ENCODE measurements around the gene GALNT14. TPM values are rescaled to one million over a fixed set of nuclear protein-coding genes. Genes with fewer than 3 reads are reported as not detected.

The GALNT14 gene
- polyA plus RNA-seq, 3 donors from 2014 or later, result not detected

- no peak overlapping the region for H3K27ac Mint-ChIP-seq
- H3K4me3 Mint-ChIP-seq, result no peak overlapping the region
- H3K4me1 Mint-ChIP-seq, result peaks cover 0 to 1% of the 10 kb centered on the region in 2 donors
- no peak for DNase-seq
- no peaks in the 10 kb centered on the region for H3K36me3 Mint-ChIP-seq
- no peaks in the 10 kb centered on the region for H3K9me3 Mint-ChIP-seq
- peaks cover 0 to 15% (median under 1%) of the 10 kb centered on the region in 3 donors for H3K27me3 Mint-ChIP-seq (ENCODE audit: low read depth in 3 of 3)
Measured at GRCh38 chr2:31142110-31142509, 3.9 kb upstream of the GALNT14 start.

DNA sequence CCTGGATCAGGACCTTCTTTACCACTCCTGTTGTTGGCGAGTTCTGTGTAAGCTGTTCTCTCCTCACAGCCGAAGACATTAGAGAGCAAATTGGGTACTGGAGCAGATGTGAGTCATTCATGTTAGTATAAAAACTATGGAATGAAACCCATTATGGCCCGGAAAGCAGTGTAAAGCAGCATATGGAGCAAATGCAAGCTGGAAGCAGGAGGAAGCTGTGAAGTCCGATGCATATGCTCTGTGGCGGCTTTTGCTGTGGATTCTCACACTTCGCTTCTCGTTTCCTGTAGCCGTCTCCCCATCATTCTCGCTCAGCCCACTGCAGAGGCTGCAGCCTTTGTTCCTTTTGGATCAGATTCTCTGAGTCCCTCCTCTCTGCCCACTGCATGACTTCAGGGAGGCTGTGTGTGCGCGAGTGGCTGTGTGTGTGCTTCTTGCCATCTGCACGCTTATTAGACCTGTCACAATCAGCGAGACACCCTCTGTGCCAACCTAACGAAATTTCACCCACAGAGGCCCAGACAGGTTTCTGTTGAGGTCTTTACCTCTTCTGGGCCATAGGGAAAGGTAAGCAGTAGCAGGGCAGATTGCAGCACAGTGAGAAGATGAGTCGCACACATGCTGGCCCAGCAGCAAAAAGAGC lies 3.3 kb upstream of the GALNT14 start:
- no peak for DNase-seq
- Mint-ChIP-seq H3K9me3 (no peaks in the 10 kb centered on the region), H3K27me3 (ENCODE audit: low read depth in 3 of 3) (peaks cover 2 to 21% (median 6%) of the 10 kb centered on the region in 3 donors), H3K36me3 (no peaks in the 10 kb centered on the region), H3K4me3 (no peak overlapping the region), H3K27ac (no peak overlapping the region), H3K4me1 (peaks cover 0 to 7% of the 10 kb centered on the region in 2 donors)

DNA sequence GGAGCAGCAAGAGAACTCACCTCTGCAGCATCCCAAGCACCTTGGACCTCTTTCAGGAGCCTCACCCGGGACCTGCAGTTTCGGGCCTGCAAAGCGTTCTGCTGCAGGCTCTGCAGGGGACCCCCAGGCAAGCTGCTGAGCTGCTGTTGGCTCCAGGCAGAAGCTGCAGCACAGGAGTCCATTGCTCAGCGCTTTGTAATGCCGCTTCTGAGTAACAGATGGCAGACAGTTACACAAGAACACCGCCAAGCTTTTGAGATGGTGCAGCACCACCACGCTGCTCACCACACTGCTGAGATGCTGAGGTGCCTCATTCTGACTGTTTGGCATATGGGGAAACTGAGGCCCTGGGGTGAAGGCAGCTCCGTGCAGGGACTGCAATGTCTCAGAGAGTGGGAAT lies 1.9 kb upstream of the GALNT14 start:
- no peak for DNase-seq
- Mint-ChIP-seq H3K4me1 (peaks cover 0 to 7% of the 10 kb centered on the region in 2 donors), H3K27ac (no peak overlapping the region), H3K36me3 (no peaks in the 10 kb centered on the region), H3K4me3 (no peak overlapping the region), H3K27me3 (ENCODE audit: low read depth in 3 of 3) (peaks cover 5 to 24% (median 15%) of the 10 kb centered on the region in 3 donors), H3K9me3 (no peaks in the 10 kb centered on the region)

DNA sequence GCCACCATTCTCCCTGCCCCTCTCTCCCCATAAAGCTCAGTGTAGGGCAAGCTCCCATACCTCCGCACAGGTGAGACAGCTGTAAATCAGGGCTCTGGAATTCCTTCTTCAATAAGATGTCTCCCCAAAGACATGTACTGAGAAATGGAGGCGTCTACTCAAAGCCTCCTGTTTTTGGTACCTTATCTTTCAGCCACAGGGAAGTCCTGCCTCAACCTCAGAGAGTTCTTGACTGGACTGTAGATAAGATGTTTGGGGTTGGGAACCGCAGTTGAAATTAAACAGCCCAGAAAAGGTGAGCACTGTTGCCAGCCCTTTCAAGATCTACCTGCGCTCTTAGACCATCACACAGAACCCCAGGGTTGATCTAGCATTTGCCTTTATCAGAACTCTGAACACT lies 1.4 kb upstream of the GALNT14 start:
- H3K27ac Mint-ChIP-seq, result no peak overlapping the region
- peaks cover 8 to 24% (median 15%) of the 10 kb centered on the region in 3 donors for H3K27me3 Mint-ChIP-seq (ENCODE audit: low read depth in 3 of 3)
- no peaks in the 10 kb centered on the region for H3K9me3 Mint-ChIP-seq
- H3K4me3 Mint-ChIP-seq, result no peak overlapping the region
- H3K4me1 Mint-ChIP-seq, result peaks cover 0 to 7% of the 10 kb centered on the region in 2 donors
- no peak for DNase-seq
- H3K36me3 Mint-ChIP-seq, result no peaks in the 10 kb centered on the region

GRCh38 chr2:31137211-31138036 lies 816 bp downstream of the GALNT14 start:
- Mint-ChIP-seq H3K4me1 (peaks cover 0 to 7% of the 10 kb centered on the region in 2 donors), H3K4me3 (peak overlapping the region in 4 of 5 donors; percentile 49 to 60 (median 56)), H3K9me3 (no peaks in the 10 kb centered on the region), H3K36me3 (no peaks in the 10 kb centered on the region), H3K27ac (no peak overlapping the region), H3K27me3 (ENCODE audit: low read depth in 3 of 3) (peaks cover 8 to 15% (median 14%) of the 10 kb centered on the region in 3 donors)
- no peak for DNase-seq

DNA sequence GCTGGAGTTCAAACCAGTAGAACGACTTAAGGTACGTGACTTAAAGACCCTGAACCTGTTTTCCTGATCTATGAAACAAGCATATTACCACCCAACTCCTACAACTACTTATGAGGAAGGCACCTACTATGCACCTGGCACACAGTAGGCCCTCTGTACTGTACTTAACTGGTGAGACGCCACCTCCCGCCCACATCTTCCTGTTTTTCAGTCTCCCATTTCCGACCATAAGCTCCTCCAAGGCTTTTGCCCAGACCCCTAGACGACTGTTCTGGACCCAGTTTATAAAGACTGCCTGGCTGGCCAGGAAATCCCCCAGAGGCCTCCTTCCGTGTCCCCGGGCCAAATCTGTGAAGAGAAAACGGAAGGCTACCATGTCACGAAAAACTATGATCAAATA lies 1.5 kb downstream of the GALNT14 start:
- H3K4me3 Mint-ChIP-seq, result peak overlapping the region in 4 of 5 donors; percentile 46 to 60 (median 50)
- H3K27ac Mint-ChIP-seq, result no peak overlapping the region
- H3K36me3 Mint-ChIP-seq, result no peaks in the 10 kb centered on the region
- no peak for DNase-seq
- H3K27me3 Mint-ChIP-seq (ENCODE audit: low read depth in 3 of 3), result peaks cover 8 to 15% (median 10%) of the 10 kb centered on the region in 3 donors
- no peaks in the 10 kb centered on the region for H3K9me3 Mint-ChIP-seq
- H3K4me1 Mint-ChIP-seq, result peaks cover 0 to 7% of the 10 kb centered on the region in 2 donors

DNA sequence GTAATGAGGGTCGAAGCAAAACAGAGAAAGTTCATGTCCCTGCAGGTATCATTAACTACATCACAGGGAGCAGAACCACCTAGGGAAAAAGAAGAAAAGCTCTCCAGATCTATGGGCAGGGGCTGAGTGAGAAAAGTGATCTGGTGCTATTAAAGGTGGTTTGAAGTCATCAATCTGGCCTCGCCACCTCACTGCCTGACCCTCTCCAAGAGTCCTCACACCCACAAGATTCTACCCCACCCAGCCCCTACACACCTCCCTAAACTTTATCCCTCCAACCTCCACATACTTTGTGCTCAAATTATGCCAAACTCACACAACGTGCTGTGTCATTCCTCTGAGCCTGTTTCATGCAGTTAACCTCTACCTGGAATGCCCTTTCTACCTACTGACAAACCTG lies 2.2 kb downstream of the GALNT14 start:
- H3K27ac Mint-ChIP-seq, result no peak overlapping the region
- H3K4me3 Mint-ChIP-seq, result no peak overlapping the region
- no peaks in the 10 kb centered on the region for H3K9me3 Mint-ChIP-seq
- peaks cover 8 to 15% (median 10%) of the 10 kb centered on the region in 3 donors for H3K27me3 Mint-ChIP-seq (ENCODE audit: low read depth in 3 of 3)
- H3K36me3 Mint-ChIP-seq, result no peaks in the 10 kb centered on the region
- peaks cover 0 to 7% of the 10 kb centered on the region in 2 donors for H3K4me1 Mint-ChIP-seq
- DNase-seq, result no peak

DNA sequence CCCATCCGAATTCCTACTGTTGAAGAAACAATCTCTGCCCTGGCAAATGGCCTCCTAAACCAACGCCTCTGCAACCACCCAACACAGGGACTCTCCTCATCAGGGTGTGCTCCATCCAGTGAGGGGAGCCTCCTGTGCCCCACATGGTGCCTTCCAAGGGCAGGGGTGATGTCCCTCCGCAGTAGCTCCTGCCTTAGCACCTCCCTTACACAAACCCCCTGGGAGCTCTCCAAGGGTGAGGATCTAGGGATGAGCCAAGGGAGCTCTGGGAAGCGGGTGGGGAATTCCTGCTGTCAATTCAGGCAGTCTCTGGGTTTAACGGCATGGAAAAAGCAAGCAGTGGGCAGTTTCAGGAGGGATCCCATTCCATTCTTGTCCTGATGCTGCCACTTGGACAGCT lies 3.8 kb downstream of the GALNT14 start:
- DNase-seq, result no peak
- Mint-ChIP-seq H3K36me3 (no peaks in the 10 kb centered on the region), H3K9me3 (no peaks in the 10 kb centered on the region), H3K27ac (no peak overlapping the region), H3K27me3 (ENCODE audit: low read depth in 3 of 3) (peaks cover 8 to 15% (median 13%) of the 10 kb centered on the region in 3 donors), H3K4me3 (no peak overlapping the region), H3K4me1 (peaks cover 0 to 7% of the 10 kb centered on the region in 2 donors)

- DNase-seq, result no peak
- Mint-ChIP-seq H3K27me3 (ENCODE audit: low read depth in 3 of 3) (peaks cover 8 to 19% (median 13%) of the 10 kb centered on the region in 3 donors), H3K36me3 (no peaks in the 10 kb centered on the region), H3K9me3 (no peaks in the 10 kb centered on the region), H3K4me3 (no peak overlapping the region), H3K4me1 (peaks cover 0 to 7% of the 10 kb centered on the region in 2 donors), H3K27ac (no peak overlapping the region)
Measured at GRCh38 chr2:31132786-31133185, 5.5 kb downstream of the GALNT14 start.

- Mint-ChIP-seq H3K4me1 (peaks cover 0 to 4% of the 10 kb centered on the region in 2 donors), H3K27ac (no peak overlapping the region), H3K36me3 (no peaks in the 10 kb centered on the region), H3K27me3 (ENCODE audit: low read depth in 3 of 3) (peaks cover 8 to 18% (median 11%) of the 10 kb centered on the region in 3 donors), H3K4me3 (no peak overlapping the region), H3K9me3 (no peaks in the 10 kb centered on the region)
- no peak for DNase-seq
Measured at GRCh38 chr2:31131871-31132270, 6.4 kb downstream of the GALNT14 start.

DNA sequence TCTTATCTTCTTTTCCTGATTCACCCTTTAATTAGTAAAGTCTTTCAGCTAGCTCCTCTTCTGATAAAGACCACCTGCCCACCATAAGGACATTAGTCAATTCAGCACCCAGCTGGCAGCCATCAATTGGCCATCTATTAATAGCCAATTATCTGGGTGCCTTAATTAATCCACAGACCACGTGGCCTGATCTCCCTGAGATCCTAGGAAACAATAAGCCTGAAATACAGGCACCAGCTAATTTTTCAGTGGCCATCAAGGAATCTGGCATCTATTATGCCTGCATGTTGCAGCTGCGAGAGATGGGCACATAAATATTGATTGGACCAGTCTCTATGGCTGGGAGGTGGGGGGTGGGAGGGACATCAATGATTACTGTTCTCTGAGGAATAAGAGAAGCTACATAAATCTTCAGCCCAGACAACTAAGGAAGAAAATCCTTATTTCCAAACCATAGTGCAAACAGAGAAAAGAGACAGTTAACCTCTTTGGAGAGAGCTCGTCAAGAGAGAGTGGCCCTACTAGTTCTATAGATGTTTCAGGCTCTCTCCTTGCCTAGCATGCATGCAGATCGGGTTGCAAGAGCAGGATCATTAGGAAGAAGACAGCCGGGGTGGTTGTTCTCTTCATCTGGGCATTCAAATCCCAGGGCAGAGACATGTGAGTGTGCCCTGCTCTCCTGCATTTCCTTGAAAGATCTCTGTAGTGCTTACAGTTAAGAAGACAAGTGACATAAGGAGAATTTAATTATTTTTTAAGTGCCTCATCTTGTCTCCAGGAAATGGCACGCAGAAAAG lies 8.7 kb downstream of the GALNT14 start:
- H3K27me3 Mint-ChIP-seq (ENCODE audit: low read depth in 3 of 3), result peaks cover 6% of the 10 kb centered on the region in 3 donors
- no peaks in the 10 kb centered on the region for H3K9me3 Mint-ChIP-seq
- H3K4me3 Mint-ChIP-seq, result no peak overlapping the region
- no peak overlapping the region for H3K27ac Mint-ChIP-seq
- no peak for DNase-seq
- no peaks in the 10 kb centered on the region for H3K4me1 Mint-ChIP-seq
- H3K36me3 Mint-ChIP-seq, result no peaks in the 10 kb centered on the region

- peaks cover 6 to 8% (median 6%) of the 10 kb centered on the region in 3 donors for H3K27me3 Mint-ChIP-seq (ENCODE audit: low read depth in 3 of 3)
Measured at GRCh38 chr2:31127931-31128330, 10.3 kb downstream of the GALNT14 start.

DNA sequence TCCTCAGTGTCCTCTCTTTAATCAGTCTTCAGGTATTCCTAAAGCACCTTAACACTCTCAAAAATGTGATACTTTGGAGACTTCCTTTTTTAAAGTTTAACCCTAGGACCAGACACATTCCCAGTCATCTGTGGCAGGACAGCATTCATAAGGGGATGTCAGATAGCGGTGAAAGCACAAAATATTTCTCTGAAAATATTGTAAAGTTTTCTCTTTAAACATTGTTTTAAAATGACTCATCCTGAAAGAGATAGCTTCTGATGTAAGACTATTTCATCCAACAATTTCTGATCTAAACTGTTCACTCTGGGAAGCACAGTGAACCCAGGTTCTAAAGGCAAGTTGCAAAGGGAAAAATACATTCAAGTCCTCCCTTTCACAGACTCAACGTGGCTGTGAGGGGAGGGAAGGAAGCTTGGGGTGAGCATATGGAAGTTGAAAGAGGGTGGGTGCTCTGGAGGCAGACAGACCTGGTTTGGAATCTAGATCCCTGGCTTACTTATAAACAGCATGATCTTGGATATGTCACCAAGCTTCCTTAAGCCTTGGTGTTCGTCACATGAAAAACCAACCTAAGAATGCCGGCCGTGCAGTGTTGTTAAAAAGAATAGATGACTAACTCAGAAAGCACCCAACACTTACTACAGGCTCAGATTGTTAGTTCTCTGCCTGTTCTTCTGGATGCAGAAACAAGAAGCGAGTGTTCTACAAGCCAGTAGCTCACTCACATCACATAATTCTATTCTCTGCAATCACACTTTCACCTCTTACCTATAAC lies 12.1 kb downstream of the GALNT14 start:
- H3K4me1 Mint-ChIP-seq, result no peaks in the 10 kb centered on the region
- no peak for DNase-seq
- H3K27ac Mint-ChIP-seq, result no peak overlapping the region
- H3K36me3 Mint-ChIP-seq, result no peaks in the 10 kb centered on the region
- H3K4me3 Mint-ChIP-seq, result no peak overlapping the region
- no peaks in the 10 kb centered on the region for H3K9me3 Mint-ChIP-seq
- peaks cover 6 to 8% (median 6%) of the 10 kb centered on the region in 3 donors for H3K27me3 Mint-ChIP-seq (ENCODE audit: low read depth in 3 of 3)

More at GRCh38 chr2:31127931-31128330, 10.3 kb downstream of the GALNT14 start:
- Mint-ChIP-seq H3K4me3 (no peak overlapping the region), H3K36me3 (no peaks in the 10 kb centered on the region), H3K9me3 (no peaks in the 10 kb centered on the region), H3K27ac (no peak overlapping the region), H3K4me1 (no peaks in the 10 kb centered on the region)
- no peak for DNase-seq
